ENCODE data around the gene DNAH5.

The DNAH5 gene

GRCh38 chr5:13946111-13946510, 1.6 kb upstream of the DNAH5 start:
- no peak for DNase-seq
- no peak overlapping the region for H3K4me3 ChIP-seq (ENCODE audit: low read depth, low read length)
- no peaks in the 10 kb centered on the region for H3K36me3 ChIP-seq (replicated peaks)
- TF ChIP-seq CTCF (IDR thresholded peaks at IDR 0.05; ENCODE audit: low read depth, low read length, missing control alignments), result no peak
- in situ Hi-C loops (cut with HindIII; ENCODE audit: low pct_ligation_motif_present, low sequenced_read_pairs), result no loop called here
- no peak overlapping the region for H3K27ac ChIP-seq
- H3K27me3 ChIP-seq (replicated peaks), result no peaks in the 10 kb centered on the region

- Histone ChIP-seq H3K4me3 (ENCODE audit: low read depth, low read length) (no peak overlapping the region), H3K36me3 (replicated peaks) (no peaks in the 10 kb centered on the region), H3K27me3 (replicated peaks) (no peaks in the 10 kb centered on the region), H3K27ac (no peak overlapping the region)
- TF ChIP-seq CTCF (IDR thresholded peaks at IDR 0.05; ENCODE audit: low read depth, low read length, missing control alignments), result no peak
- no peak for DNase-seq
- in situ Hi-C loops (cut with HindIII; ENCODE audit: low pct_ligation_motif_present, low sequenced_read_pairs), result no loop called here
Observed at GRCh38 chr5:13945271-13945670, 783 bp upstream of the DNAH5 start.

- no peak overlapping the region for H3K27ac ChIP-seq
Observed at GRCh38 chr5:13943676-13944075, 812 bp downstream of the DNAH5 start.

GRCh38 chr5:13941468-13941867, 3.0 kb downstream of the DNAH5 start:
- Histone ChIP-seq H3K36me3 (replicated peaks) (no peaks in the 10 kb centered on the region), H3K27ac (no peak overlapping the region)
- no peak for TF ChIP-seq CTCF (IDR thresholded peaks at IDR 0.05; ENCODE audit: low read depth, low read length, missing control alignments)

More at GRCh38 chr5:13943676-13944075, 812 bp downstream of the DNAH5 start:
- no peak for DNase-seq
- TF ChIP-seq CTCF (IDR thresholded peaks at IDR 0.05; ENCODE audit: low read depth, low read length, missing control alignments), result no peak
- Histone ChIP-seq H3K36me3 (replicated peaks) (no peaks in the 10 kb centered on the region), H3K27me3 (replicated peaks) (no peaks in the 10 kb centered on the region), H3K4me3 (ENCODE audit: low read depth, low read length) (no peak overlapping the region)
- in situ Hi-C loops (cut with HindIII; ENCODE audit: low pct_ligation_motif_present, low sequenced_read_pairs), result no loop called here

GRCh38 chr5:13939638-13940037, 4.8 kb downstream of the DNAH5 start:
- DNase-seq, result no peak

More at GRCh38 chr5:13941468-13941867, 3.0 kb downstream of the DNAH5 start:
- no peak overlapping the region for H3K4me3 ChIP-seq (ENCODE audit: low read depth, low read length)
- in situ Hi-C loops (cut with HindIII; ENCODE audit: low pct_ligation_motif_present, low sequenced_read_pairs), result no loop called here
- no peak for DNase-seq
- no peaks in the 10 kb centered on the region for H3K27me3 ChIP-seq (replicated peaks)

More at GRCh38 chr5:13939638-13940037, 4.8 kb downstream of the DNAH5 start:
- H3K36me3 ChIP-seq (replicated peaks), result no peaks in the 10 kb centered on the region
- no peaks in the 10 kb centered on the region for H3K27me3 ChIP-seq (replicated peaks)
- no peak overlapping the region for H3K27ac ChIP-seq
- no peak for TF ChIP-seq CTCF (IDR thresholded peaks at IDR 0.05; ENCODE audit: low read depth, low read length, missing control alignments)
- in situ Hi-C loops (cut with HindIII; ENCODE audit: low pct_ligation_motif_present, low sequenced_read_pairs), result no loop called here
- no peak overlapping the region for H3K4me3 ChIP-seq (ENCODE audit: low read depth, low read length)
